OCI-LY7 (cell line): ENCODE measurements around the gene TAGLN2. TPM values are rescaled to one million over a fixed set of nuclear protein-coding genes. Genes with fewer than 3 reads are reported as not detected.

ENCODE experiments used
- Bru-seq: library from RNA; stranded (reverse); fragments of 400-500 nt; gene quantifications from one replicate; lab custom pipeline; 2021; lab: Mats Ljungman, UMichigan
- BruChase-seq, 2 experiments: library from RNA; stranded (reverse); fragments of 400-500 nt; gene quantifications; one replicate each; lab custom pipeline; 2021; lab: Mats Ljungman, UMichigan
- BruUV-seq: library from RNA; stranded (reverse); fragments of 400-500 nt; replicated peaks from 2 replicates; lab custom pipeline; 2021; lab: Mats Ljungman, UMichigan
- CTCF ChIA-PET: fragments of 300-600 bp; sonication (Branson Sonifier 250); formaldehyde crosslinking; loops from one replicate; lab custom pipeline; 2022; ENCODE audit warnings: antibody characterized with exemption; ENCODE audit not compliant: unreplicated experiment; lab: Charles Lee
- POLR2A ChIA-PET: fragments of 300-600 bp; sonication (Branson Sonifier 250); formaldehyde crosslinking; loops from one replicate; lab custom pipeline; 2022; ENCODE audit warnings: antibody characterized with exemption; lab: Charles Lee
- DNase-seq: peaks from one replicate; pipeline ENCODE4 v3.0.0-alpha.2; 2015; ENCODE audit warnings: low spot score
- H2AFZ ChIP-seq: fragments of 200-600 bp; sonication (generic), shearing (Covaris generic); 2 replicates; pipeline ENCODE4 v1.6.1; 2014; ENCODE audit warnings: mild to moderate bottlenecking, antibody characterized with exemption, low read length, moderate library complexity
- H3K27ac ChIP-seq: fragments of 200-600 bp; sonication (generic); 2 replicates; pipeline ENCODE4 v1.5.1; 2014; ENCODE audit warnings: mixed run types, low read depth, mild to moderate bottlenecking, moderate library complexity, low read length, inconsistent platforms; ENCODE audit not compliant: poor library complexity, severe bottlenecking
- H3K36me3 ChIP-seq: fragments of 200-600 bp; sonication (generic); 2 replicates; pipeline ENCODE4 v1.6.1; 2014; ENCODE audit warnings: mild to moderate bottlenecking, antibody characterized with exemption, low read length, moderate library complexity, mixed read lengths; ENCODE audit not compliant: insufficient read depth
- H3K4me1 ChIP-seq: fragments of 200-600 bp; sonication (generic); 2 replicates; pipeline ENCODE4 v1.5.1; 2014; ENCODE audit warnings: mild to moderate bottlenecking, low read length; ENCODE audit not compliant: insufficient read depth, poor library complexity, severe bottlenecking
- H3K4me2 ChIP-seq: fragments of 200-600 bp; sonication (generic); 2 replicates; pipeline ENCODE4 v1.6.1; 2014; ENCODE audit warnings: mild to moderate bottlenecking, low read length
- H3K4me3 ChIP-seq: fragments of 200-600 bp; sonication (generic); 2 replicates; pipeline ENCODE4 v1.5.1; 2014; ENCODE audit warnings: mild to moderate bottlenecking, low read depth, low read length; ENCODE audit not compliant: poor library complexity, severe bottlenecking
- H3K79me2 ChIP-seq: fragments of 200-600 bp; sonication (generic); 2 replicates; pipeline ENCODE4 v1.6.1; 2016; ENCODE audit warnings: low read depth, mild to moderate bottlenecking, low read length, moderate library complexity, mixed read lengths; ENCODE audit not compliant: insufficient read depth
- H3K9me2 ChIP-seq: fragments of 200-600 bp; sonication (generic); 2 replicates; pipeline ENCODE4 v1.6.1; 2016; ENCODE audit warnings: mild to moderate bottlenecking, low read length, mixed read lengths; ENCODE audit not compliant: insufficient read depth
- H3K9me3 ChIP-seq: fragments of 200-600 bp; sonication (generic); 2 replicates; pipeline ENCODE4 v1.6.1; 2014; ENCODE audit warnings: mild to moderate bottlenecking, mixed run types, low read length, mixed read lengths
- H4K20me1 ChIP-seq: fragments of 200-600 bp; sonication (generic); 2 replicates; pipeline ENCODE4 v1.6.1; 2014; ENCODE audit warnings: mild to moderate bottlenecking, antibody characterized with exemption, low read length, moderate library complexity, mixed read lengths; ENCODE audit not compliant: insufficient read depth
- EZH2phosphoT487 ChIP-seq: fragments of 200-600 bp; sonication (generic); IDR thresholded peaks from 2 replicates; pipeline ENCODE4 v1.6.1; 2018; ENCODE audit warnings: low read depth, borderline replicate concordance, mild to moderate bottlenecking, mixed run types, antibody characterized with exemption, low read length, moderate library complexity, mixed read lengths
- intact Hi-C: fragments of 100-400 bp; cut with micrococcal nuclease; formaldehyde crosslinking; loops from one replicate; pipeline ENCODE4 v1.10.0; 2022; ENCODE audit not compliant: unreplicated experiment
- long read RNA-seq: library from polyadenylated mRNA; stranded (forward); transcript quantifications from one replicate; pipeline ENCODE4 v2.0.0, GENCODE V29; 2022
- total RNA-seq, 2 experiments: library from RNA; depleted of rRNA in 1 of 2; stranded (reverse); fragments of >200 nt in 1 of 2; shearing (Covaris generic) in 1 of 2; gene quantifications; 2 replicates each; pipeline ENCODE4 v1.2.3, GENCODE V29; 2014 to 2022
- TF ChIP-seq, protein P1 (sequence below): fragments of 200-600 bp; sonication (generic); conservative IDR thresholded peaks from 2 replicates; pipeline ENCODE4 v1.5.1; 2014; ENCODE audit warnings: mild to moderate bottlenecking, antibody characterized with exemption, low read length, moderate library complexity, mixed read lengths

The TAGLN2 gene
- total RNA-seq (2014; rRNA removed; shearing (Covaris generic)) (193 and 260 TPM in 2 replicates), total RNA-seq (2022) (195 and 215 TPM in 2 replicates), Bru-seq, nascent RNA (percentile 83 among the genes with signal in this experiment), BruChase-seq, experiment 1, labeled RNA remaining after a 6-hour chase (percentile 97 among the genes with signal in this experiment), BruChase-seq, experiment 2, labeled RNA remaining after a 2-hour chase (percentile 87 among the genes with signal in this experiment)
- long read RNA-seq, transcript TAGLN2-203 (5 exons, 1,604 nt) = major isoform, 310 of 326 reads
- long read RNA-seq, partial matches to known transcripts = 1 of 326 reads
- long read RNA-seq, other reads (novel, unspliced or antisense) = 15 of 326 reads

DNA sequence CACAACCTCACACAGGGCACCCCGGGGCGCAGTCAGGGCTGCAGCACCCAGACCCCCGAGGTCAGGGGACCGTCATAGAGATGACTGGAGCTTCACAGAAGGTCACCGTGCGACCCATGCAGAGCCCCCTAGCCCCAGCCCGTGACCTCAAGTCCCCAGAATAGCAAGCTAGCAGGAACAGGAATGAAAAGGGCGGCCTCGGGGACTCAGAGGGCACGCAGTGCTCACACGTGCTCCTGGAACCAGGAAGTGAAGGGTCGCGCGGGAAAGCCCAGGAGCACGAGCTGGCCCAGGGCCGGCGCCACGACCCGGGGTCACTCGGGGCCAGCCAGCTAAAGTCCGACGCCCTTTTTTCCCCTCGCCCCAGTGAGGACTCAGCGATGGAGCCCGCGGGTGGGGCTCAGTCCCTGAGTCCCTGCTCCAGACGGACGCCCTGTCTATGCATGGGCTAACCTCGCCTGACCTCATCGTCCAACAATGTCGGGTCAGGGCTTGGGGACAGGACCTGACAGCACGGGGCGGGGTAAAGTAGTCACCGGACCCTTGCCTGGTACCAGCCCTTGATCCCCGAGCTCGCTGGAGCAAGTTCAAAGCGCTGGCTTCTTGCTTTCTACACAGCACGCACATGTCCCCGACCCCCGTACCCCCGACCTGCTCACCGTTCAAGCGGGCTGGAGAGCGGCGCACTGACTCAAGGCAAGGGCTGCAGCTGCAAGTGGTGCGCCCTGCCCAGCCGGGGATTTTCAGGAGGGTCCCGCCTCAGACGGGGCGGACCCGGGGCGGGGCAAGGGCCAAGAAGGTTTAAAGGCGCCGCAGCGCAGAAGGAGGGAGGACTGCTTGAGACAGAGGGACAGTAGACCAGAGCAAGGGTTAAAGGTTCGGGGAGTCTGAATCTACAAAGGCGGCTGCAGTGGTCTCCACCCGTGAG is at the start of gene TAGLN2:
Gene TAGLN2 (minus strand): TSS at position 717 of the 928 bp plus-strand sequence. CDS start 4,998 bp downstream, outside the sequence.
- peak; percentile 94 for DNase-seq
- CTCF ChIA-PET = interaction anchor here (0.6 kb wide), 1 partner anchor 164 kb away, joined by 4 read pairs; no protein-coding TSS in a partner anchor
- H3K4me2 ChIP-seq = peak within 1 kb of the TSS; percentile 90
- peak within 1 kb of the TSS; percentile 94 for H3K4me3 ChIP-seq
- intact Hi-C loops = no loop called here
- TF ChIP-seq, protein P1, sequence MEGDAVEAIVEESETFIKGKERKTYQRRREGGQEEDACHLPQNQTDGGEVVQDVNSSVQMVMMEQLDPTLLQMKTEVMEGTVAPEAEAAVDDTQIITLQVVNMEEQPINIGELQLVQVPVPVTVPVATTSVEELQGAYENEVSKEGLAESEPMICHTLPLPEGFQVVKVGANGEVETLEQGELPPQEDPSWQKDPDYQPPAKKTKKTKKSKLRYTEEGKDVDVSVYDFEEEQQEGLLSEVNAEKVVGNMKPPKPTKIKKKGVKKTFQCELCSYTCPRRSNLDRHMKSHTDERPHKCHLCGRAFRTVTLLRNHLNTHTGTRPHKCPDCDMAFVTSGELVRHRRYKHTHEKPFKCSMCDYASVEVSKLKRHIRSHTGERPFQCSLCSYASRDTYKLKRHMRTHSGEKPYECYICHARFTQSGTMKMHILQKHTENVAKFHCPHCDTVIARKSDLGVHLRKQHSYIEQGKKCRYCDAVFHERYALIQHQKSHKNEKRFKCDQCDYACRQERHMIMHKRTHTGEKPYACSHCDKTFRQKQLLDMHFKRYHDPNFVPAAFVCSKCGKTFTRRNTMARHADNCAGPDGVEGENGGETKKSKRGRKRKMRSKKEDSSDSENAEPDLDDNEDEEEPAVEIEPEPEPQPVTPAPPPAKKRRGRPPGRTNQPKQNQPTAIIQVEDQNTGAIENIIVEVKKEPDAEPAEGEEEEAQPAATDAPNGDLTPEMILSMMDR = no peak
- TF ChIP-seq EZH2phosphoT487 = no peak
- POLR2A ChIA-PET = interaction anchor here (2.2 kb wide), 1 partner anchor 8 kb away, joined by 6 read pairs; no protein-coding TSS in a partner anchor
- no peaks in the 10 kb centered on the region for H3K9me3 ChIP-seq
- H3K9me2 ChIP-seq = no peaks in the 10 kb centered on the region
- H4K20me1 ChIP-seq = no peaks in the 10 kb centered on the region
- peaks cover 47% of the 10 kb centered on the region; the same call in 1 of the 2 replicates for H3K79me2 ChIP-seq
- peaks cover 11% of the 10 kb centered on the region for H3K36me3 ChIP-seq
- peak within 1 kb of the TSS; percentile 90; the same call in 1 of the 2 replicates for H2AFZ ChIP-seq
- TSS peak; percentile 60 for BruUV-seq
- H3K27ac ChIP-seq = peak within 1 kb of the TSS; percentile 80
- peaks cover 43% of the 10 kb centered on the region for H3K4me1 ChIP-seq

DNA sequence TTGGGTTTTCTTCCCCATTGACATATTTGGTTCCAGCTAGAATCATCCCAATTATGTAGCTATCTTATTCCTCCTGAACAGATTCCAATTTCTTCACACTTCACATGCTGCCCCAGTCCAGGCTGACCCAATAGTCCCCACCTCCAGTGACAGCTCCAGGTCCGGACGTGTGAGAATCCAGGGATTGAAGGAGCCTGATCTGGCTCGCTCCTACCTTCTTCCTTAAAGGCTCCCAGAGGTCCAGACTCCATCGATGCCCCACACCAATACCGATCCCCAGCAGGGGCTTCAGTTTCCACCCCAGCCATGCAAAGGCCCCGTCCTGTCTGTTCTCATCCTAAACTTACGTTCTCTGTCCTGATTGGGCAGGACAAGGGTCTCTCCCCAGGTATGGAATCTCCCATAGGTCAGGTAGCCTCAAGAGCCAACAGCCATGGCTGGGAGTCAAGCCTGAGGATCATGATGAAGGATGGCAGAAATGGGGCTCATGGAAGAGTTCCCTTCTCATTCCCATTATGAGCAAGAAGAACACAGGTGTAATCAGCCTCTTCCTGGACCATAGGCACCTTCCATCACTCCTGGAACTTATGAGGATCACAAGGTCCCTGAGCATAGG is 49.2 kb upstream of the TAGLN2 start:
- no TSS peak for BruUV-seq
- Histone ChIP-seq H2AFZ (no peak overlapping the region), H3K9me3 (no peaks in the 10 kb centered on the region), H3K79me2 (no peaks in the 10 kb centered on the region), H3K4me3 (no peak overlapping the region), H3K4me2 (no peak overlapping the region), H3K27ac (no peak overlapping the region), H4K20me1 (no peaks in the 10 kb centered on the region), H3K9me2 (no peaks in the 10 kb centered on the region), H3K36me3 (no peaks in the 10 kb centered on the region), H3K4me1 (no peaks in the 10 kb centered on the region)
- CTCF ChIA-PET = no interaction called here
- POLR2A ChIA-PET = interaction anchor here (0.5 kb wide), 1 partner anchor 9 kb away, joined by 3 read pairs; no protein-coding TSS in a partner anchor
- intact Hi-C loops = no loop called here
- no peak for DNase-seq
- no peak for TF ChIP-seq EZH2phosphoT487
- TF ChIP-seq, protein P1 = no peak
